Suprapubic skin (tissue), 4 donors: ENCODE results near the gene ZNF17.

Source experiments
- EP300 ChIP-seq: sonication (generic); formaldehyde crosslinking; IDR thresholded peaks from one replicate; pipeline ENCODE4 v1.6.1; 2017; ENCODE audit warnings: antibody characterized with exemption
- POLR2A ChIP-seq, 2 donors: fragments of 450-650 bp; IDR thresholded peaks; one replicate each; pipeline ENCODE4 v1.6.1; 2017; ENCODE audit warnings: antibody characterized with exemption in 2 of 2, mild to moderate bottlenecking in 2 of 2, moderate library complexity in 2 of 2
- POLR2AphosphoS5 ChIP-seq, 3 donors: sonication (generic); formaldehyde crosslinking; IDR thresholded peaks; one replicate each; pipeline ENCODE4 v1.6.1; 2017; ENCODE audit warnings: antibody characterized with exemption in 3 of 3
- TF ChIP-seq, protein P1 (sequence below), 2 donors: fragments of 200-600 bp in 1 of 2; fragments of 450-650 bp in 1 of 2; sonication (generic) in 1 of 2; IDR thresholded peaks; one replicate each; pipeline ENCODE4 v1.5.1; 2016 to 2019; ENCODE audit warnings: antibody characterized with exemption in 2 of 2, mild to moderate bottlenecking in 1 of 2, moderate library complexity in 1 of 2

DNA sequence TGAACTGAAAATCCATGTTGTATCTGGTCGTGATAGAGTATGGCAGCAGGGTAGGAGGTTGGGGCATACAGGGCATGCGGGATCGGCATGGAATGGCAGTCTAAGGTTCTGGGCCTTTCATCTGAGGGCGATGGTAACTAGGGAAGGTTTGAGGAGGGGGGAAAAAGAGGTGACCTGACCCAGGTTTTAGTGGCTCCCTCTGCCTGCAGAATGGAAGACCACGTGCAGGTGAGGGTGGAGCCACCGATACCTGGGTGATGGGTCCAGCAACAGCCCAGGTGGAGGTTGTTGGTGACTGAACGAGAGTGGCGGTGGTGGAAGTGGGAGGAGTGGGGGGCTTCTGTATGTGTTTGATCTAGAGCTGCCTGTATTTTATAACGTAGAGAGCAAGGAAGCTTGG is 28.0 kb downstream of the ZNF17 start:
- TF ChIP-seq, protein P1, sequence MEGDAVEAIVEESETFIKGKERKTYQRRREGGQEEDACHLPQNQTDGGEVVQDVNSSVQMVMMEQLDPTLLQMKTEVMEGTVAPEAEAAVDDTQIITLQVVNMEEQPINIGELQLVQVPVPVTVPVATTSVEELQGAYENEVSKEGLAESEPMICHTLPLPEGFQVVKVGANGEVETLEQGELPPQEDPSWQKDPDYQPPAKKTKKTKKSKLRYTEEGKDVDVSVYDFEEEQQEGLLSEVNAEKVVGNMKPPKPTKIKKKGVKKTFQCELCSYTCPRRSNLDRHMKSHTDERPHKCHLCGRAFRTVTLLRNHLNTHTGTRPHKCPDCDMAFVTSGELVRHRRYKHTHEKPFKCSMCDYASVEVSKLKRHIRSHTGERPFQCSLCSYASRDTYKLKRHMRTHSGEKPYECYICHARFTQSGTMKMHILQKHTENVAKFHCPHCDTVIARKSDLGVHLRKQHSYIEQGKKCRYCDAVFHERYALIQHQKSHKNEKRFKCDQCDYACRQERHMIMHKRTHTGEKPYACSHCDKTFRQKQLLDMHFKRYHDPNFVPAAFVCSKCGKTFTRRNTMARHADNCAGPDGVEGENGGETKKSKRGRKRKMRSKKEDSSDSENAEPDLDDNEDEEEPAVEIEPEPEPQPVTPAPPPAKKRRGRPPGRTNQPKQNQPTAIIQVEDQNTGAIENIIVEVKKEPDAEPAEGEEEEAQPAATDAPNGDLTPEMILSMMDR (IDR thresholded peaks at IDR 0.05) = no peak
- TF ChIP-seq POLR2A (IDR thresholded peaks at IDR 0.05) (no peak), EP300 (no peak), POLR2AphosphoS5 (IDR thresholded peaks at IDR 0.05) (no peak)
